ENCODE results near the gene SEPTIN5. TPM values are rescaled to one million over a fixed set of nuclear protein-coding genes. Genes with fewer than 3 reads are reported as not detected.

Gene SEPTIN5
- total RNA-seq, 1 experiment from 2014 or later, result 22.4 TPM

DNA sequence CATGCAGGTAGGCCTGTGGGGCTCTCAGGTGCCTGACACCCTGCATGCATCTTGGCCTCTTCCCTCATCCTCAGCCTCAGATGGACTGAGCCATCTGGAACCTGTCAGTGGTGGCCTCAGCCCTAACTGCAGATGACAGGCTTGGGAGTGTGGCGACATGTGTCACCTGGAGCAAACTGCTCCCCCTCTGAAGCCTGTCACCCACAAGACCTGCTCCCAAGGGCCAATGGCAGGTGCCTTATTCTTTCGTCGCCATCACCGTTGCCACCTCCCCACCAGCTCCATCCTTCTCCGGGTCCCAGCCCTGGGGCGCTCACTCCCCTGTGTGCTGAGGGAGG lies 3.6 kb upstream of the SEPTIN5 start (continued):
- TF ChIP-seq, protein P1, sequence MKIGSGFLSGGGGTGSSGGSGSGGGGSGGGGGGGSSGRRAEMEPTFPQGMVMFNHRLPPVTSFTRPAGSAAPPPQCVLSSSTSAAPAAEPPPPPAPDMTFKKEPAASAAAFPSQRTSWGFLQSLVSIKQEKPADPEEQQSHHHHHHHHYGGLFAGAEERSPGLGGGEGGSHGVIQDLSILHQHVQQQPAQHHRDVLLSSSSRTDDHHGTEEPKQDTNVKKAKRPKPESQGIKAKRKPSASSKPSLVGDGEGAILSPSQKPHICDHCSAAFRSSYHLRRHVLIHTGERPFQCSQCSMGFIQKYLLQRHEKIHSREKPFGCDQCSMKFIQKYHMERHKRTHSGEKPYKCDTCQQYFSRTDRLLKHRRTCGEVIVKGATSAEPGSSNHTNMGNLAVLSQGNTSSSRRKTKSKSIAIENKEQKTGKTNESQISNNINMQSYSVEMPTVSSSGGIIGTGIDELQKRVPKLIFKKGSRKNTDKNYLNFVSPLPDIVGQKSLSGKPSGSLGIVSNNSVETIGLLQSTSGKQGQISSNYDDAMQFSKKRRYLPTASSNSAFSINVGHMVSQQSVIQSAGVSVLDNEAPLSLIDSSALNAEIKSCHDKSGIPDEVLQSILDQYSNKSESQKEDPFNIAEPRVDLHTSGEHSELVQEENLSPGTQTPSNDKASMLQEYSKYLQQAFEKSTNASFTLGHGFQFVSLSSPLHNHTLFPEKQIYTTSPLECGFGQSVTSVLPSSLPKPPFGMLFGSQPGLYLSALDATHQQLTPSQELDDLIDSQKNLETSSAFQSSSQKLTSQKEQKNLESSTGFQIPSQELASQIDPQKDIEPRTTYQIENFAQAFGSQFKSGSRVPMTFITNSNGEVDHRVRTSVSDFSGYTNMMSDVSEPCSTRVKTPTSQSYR (CRISPR knock-in tag; IDR thresholded peaks at IDR 0.05), result no peak
- TF ChIP-seq, protein P2, sequence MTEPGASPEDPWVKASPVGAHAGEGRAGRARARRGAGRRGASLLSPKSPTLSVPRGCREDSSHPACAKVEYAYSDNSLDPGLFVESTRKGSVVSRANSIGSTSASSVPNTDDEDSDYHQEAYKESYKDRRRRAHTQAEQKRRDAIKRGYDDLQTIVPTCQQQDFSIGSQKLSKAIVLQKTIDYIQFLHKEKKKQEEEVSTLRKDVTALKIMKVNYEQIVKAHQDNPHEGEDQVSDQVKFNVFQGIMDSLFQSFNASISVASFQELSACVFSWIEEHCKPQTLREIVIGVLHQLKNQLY (CRISPR knock-in tag; IDR thresholded peaks at IDR 0.05), result no peak
- no peak for TF ChIP-seq EMX1 (CRISPR knock-in tag; IDR thresholded peaks at IDR 0.05)
- TF ChIP-seq CREM (CRISPR knock-in tag; IDR thresholded peaks at IDR 0.05), result no peak
- no peak for TF ChIP-seq ESRRA (CRISPR knock-in tag; IDR thresholded peaks at IDR 0.05; ENCODE audit: borderline replicate concordance)
- no peak for TF ChIP-seq NR3C1 (CRISPR knock-in tag; conservative IDR thresholded peaks at IDR 0.05; ENCODE audit: low read depth)

DNA sequence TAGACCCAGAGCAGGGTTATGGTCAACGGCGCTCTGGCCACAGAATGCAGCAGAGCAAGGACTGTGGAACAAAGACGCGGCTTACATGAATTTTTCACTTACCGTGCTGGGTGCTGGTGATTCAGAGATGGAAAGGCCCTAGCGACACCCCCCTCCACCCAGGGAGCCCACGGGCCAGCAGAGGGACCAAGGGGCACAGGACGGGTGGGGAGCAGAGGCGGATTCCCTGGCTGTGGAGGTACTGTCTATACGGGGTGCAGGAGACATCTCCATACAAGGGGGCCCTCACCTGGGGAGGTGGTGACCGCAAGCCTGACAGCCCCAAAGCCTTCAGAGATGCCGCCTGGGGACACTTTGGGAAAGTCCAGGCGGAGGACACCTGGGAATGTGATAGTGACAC lies 1.1 kb upstream of the SEPTIN5 start:
- Mint-ChIP-seq H3K27ac (no peak overlapping the region), H3K36me3 (no peaks in the 10 kb centered on the region), H3K4me3 (peak overlapping the region; percentile 68), H3K9me3 (no peaks in the 10 kb centered on the region), H3K27me3 (ENCODE audit: low read depth) (peaks cover 49% of the 10 kb centered on the region), H3K4me1 (peaks cover 15% of the 10 kb centered on the region)
- ChIA-PET CTCF (interaction anchor here (1.3 to 1.4 kb wide), 2 partner anchors 34 kb away, joined by 5 to 6 read pairs; no protein-coding TSS in a partner anchor), POLR2A (no interaction called here)
- ATAC-seq (no peak), DNase-seq (ENCODE audit: low spot score) (no peak)
- TF ChIP-seq, protein P3, sequence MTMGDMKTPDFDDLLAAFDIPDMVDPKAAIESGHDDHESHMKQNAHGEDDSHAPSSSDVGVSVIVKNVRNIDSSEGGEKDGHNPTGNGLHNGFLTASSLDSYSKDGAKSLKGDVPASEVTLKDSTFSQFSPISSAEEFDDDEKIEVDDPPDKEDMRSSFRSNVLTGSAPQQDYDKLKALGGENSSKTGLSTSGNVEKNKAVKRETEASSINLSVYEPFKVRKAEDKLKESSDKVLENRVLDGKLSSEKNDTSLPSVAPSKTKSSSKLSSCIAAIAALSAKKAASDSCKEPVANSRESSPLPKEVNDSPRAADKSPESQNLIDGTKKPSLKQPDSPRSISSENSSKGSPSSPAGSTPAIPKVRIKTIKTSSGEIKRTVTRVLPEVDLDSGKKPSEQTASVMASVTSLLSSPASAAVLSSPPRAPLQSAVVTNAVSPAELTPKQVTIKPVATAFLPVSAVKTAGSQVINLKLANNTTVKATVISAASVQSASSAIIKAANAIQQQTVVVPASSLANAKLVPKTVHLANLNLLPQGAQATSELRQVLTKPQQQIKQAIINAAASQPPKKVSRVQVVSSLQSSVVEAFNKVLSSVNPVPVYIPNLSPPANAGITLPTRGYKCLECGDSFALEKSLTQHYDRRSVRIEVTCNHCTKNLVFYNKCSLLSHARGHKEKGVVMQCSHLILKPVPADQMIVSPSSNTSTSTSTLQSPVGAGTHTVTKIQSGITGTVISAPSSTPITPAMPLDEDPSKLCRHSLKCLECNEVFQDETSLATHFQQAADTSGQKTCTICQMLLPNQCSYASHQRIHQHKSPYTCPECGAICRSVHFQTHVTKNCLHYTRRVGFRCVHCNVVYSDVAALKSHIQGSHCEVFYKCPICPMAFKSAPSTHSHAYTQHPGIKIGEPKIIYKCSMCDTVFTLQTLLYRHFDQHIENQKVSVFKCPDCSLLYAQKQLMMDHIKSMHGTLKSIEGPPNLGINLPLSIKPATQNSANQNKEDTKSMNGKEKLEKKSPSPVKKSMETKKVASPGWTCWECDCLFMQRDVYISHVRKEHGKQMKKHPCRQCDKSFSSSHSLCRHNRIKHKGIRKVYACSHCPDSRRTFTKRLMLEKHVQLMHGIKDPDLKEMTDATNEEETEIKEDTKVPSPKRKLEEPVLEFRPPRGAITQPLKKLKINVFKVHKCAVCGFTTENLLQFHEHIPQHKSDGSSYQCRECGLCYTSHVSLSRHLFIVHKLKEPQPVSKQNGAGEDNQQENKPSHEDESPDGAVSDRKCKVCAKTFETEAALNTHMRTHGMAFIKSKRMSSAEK (CRISPR knock-in tag; IDR thresholded peaks at IDR 0.05; ENCODE audit: borderline replicate concordance), result no peak
- TF ChIP-seq NR2C2 (CRISPR knock-in tag; IDR thresholded peaks at IDR 0.05) (no peak), IRF2 (CRISPR knock-in tag; IDR thresholded peaks at IDR 0.05; ENCODE audit: borderline replicate concordance, low read depth) (no peak), TP53 (CRISPR knock-in tag; IDR thresholded peaks at IDR 0.05) (no peak)
- TF ChIP-seq, protein P4, sequence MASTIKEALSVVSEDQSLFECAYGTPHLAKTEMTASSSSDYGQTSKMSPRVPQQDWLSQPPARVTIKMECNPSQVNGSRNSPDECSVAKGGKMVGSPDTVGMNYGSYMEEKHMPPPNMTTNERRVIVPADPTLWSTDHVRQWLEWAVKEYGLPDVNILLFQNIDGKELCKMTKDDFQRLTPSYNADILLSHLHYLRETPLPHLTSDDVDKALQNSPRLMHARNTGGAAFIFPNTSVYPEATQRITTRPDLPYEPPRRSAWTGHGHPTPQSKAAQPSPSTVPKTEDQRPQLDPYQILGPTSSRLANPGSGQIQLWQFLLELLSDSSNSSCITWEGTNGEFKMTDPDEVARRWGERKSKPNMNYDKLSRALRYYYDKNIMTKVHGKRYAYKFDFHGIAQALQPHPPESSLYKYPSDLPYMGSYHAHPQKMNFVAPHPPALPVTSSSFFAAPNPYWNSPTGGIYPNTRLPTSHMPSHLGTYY (CRISPR knock-in tag; IDR thresholded peaks at IDR 0.05), result no peak
- TF ChIP-seq, protein P5, sequence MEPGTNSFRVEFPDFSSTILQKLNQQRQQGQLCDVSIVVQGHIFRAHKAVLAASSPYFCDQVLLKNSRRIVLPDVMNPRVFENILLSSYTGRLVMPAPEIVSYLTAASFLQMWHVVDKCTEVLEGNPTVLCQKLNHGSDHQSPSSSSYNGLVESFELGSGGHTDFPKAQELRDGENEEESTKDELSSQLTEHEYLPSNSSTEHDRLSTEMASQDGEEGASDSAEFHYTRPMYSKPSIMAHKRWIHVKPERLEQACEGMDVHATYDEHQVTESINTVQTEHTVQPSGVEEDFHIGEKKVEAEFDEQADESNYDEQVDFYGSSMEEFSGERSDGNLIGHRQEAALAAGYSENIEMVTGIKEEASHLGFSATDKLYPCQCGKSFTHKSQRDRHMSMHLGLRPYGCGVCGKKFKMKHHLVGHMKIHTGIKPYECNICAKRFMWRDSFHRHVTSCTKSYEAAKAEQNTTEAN (CRISPR knock-in tag; IDR thresholded peaks at IDR 0.05), result no peak
- TF ChIP-seq, protein P6, sequence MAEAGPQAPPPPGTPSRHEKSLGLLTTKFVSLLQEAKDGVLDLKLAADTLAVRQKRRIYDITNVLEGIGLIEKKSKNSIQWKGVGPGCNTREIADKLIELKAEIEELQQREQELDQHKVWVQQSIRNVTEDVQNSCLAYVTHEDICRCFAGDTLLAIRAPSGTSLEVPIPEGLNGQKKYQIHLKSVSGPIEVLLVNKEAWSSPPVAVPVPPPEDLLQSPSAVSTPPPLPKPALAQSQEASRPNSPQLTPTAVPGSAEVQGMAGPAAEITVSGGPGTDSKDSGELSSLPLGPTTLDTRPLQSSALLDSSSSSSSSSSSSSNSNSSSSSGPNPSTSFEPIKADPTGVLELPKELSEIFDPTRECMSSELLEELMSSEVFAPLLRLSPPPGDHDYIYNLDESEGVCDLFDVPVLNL (CRISPR knock-in tag; IDR thresholded peaks at IDR 0.05; ENCODE audit: borderline replicate concordance, low read depth), result no peak
- TF ChIP-seq, protein P7, sequence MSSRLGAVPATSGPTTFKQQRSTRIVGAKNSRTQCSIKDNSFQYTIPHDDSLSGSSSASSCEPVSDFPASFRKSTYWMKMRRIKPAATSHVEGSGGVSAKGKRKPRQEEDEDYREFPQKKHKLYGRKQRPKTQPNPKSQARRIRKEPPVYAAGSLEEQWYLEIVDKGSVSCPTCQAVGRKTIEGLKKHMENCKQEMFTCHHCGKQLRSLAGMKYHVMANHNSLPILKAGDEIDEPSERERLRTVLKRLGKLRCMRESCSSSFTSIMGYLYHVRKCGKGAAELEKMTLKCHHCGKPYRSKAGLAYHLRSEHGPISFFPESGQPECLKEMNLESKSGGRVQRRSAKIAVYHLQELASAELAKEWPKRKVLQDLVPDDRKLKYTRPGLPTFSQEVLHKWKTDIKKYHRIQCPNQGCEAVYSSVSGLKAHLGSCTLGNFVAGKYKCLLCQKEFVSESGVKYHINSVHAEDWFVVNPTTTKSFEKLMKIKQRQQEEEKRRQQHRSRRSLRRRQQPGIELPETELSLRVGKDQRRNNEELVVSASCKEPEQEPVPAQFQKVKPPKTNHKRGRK (CRISPR knock-in tag; IDR thresholded peaks at IDR 0.05; ENCODE audit: borderline replicate concordance), result no peak
- TF ChIP-seq, protein P8, sequence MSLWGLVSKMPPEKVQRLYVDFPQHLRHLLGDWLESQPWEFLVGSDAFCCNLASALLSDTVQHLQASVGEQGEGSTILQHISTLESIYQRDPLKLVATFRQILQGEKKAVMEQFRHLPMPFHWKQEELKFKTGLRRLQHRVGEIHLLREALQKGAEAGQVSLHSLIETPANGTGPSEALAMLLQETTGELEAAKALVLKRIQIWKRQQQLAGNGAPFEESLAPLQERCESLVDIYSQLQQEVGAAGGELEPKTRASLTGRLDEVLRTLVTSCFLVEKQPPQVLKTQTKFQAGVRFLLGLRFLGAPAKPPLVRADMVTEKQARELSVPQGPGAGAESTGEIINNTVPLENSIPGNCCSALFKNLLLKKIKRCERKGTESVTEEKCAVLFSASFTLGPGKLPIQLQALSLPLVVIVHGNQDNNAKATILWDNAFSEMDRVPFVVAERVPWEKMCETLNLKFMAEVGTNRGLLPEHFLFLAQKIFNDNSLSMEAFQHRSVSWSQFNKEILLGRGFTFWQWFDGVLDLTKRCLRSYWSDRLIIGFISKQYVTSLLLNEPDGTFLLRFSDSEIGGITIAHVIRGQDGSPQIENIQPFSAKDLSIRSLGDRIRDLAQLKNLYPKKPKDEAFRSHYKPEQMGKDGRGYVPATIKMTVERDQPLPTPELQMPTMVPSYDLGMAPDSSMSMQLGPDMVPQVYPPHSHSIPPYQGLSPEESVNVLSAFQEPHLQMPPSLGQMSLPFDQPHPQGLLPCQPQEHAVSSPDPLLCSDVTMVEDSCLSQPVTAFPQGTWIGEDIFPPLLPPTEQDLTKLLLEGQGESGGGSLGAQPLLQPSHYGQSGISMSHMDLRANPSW (CRISPR knock-in tag; conservative IDR thresholded peaks at IDR 0.05; ENCODE audit: low read depth), result no peak
- TF ChIP-seq, protein P9, sequence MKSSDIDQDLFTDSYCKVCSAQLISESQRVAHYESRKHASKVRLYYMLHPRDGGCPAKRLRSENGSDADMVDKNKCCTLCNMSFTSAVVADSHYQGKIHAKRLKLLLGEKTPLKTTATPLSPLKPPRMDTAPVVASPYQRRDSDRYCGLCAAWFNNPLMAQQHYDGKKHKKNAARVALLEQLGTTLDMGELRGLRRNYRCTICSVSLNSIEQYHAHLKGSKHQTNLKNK (CRISPR knock-in tag; IDR thresholded peaks at IDR 0.05), result no peak

Data from WTC11 (cell line).